HCT116 (cell line): Measurements from ENCODE around the gene DYNC1I1.

Experiments
- CEBPB ChIP-seq: IDR thresholded peaks from 2 replicates; pipeline ENCODE4 v1.6.1; 2012; ENCODE audit warnings: low read depth
- CTCF ChIP-seq, 3 experiments: fragments of 200-600 bp in 1 of 3; sonication (generic) in 1 of 3; IDR thresholded peaks in 2 of 3; conservative IDR thresholded peaks in 1 of 3; 2 replicates each; pipeline ENCODE4 v1.5.1; 2012 to 2017; ENCODE audit warnings: low read depth in 2 of 3, low read length in 2 of 3, antibody characterized with exemption in 1 of 3, borderline replicate concordance in 1 of 3, control low read depth in 1 of 3, mild to moderate bottlenecking in 1 of 3, mixed read lengths in 1 of 3, mixed run types in 1 of 3, moderate library complexity in 1 of 3; ENCODE audit not compliant: insufficient read depth in 1 of 3
- RAD21 ChIP-seq: IDR thresholded peaks from 2 replicates; pipeline ENCODE4 v1.6.1; 2012; ENCODE audit warnings: low read depth, mild to moderate bottlenecking
- SP1 ChIP-seq: IDR thresholded peaks from 2 replicates; pipeline ENCODE4 v1.6.1; 2012; ENCODE audit warnings: low read depth
- SRF ChIP-seq: IDR thresholded peaks from 2 replicates; pipeline ENCODE4 v1.6.1; 2012; ENCODE audit warnings: low read depth
- ZBTB33 ChIP-seq: IDR thresholded peaks from 2 replicates; pipeline ENCODE4 v1.6.1; 2011; ENCODE audit warnings: mild to moderate bottlenecking, low read length, moderate library complexity; ENCODE audit not compliant: insufficient replicate concordance; ENCODE audit errors: extremely low read depth

- TF ChIP-seq SP1 (no peak), ZBTB33 (no peak), CTCF (IDR thresholded peaks at IDR 0.05 in 2 of 3, conservative IDR thresholded peaks at IDR 0.05 in 1 of 3; ENCODE audit: borderline replicate concordance in 1 of 3, insufficient read depth in 1 of 3, low read depth in 2 of 3, low read length in 2 of 3) (no peak), CEBPB (no peak), SRF (no peak), RAD21 (no peak)
Measured at GRCh38 chr7:96076350-96076707, 304.0 kb downstream of the DYNC1I1 start.
